H9 (cell line): ENCODE results near the gene CRABP2. TPM values are rescaled to one million over a fixed set of nuclear protein-coding genes. Genes with fewer than 3 reads are reported as not detected.
A peak's percentile ranks its signal among the peaks of the same experiment; 100 is the strongest.

Source experiments
- DNase-seq: peaks from one replicate; pipeline ENCODE4 v3.0.0-alpha.2; 2017
- H2AFZ ChIP-seq: one replicate; pipeline ENCODE4 v1.6.1; 2013; ENCODE audit warnings: mild to moderate bottlenecking, low read length, control low read depth, moderate library complexity
- H2AK5ac ChIP-seq: 2 replicates; pipeline ENCODE4 v1.6.1; 2013; ENCODE audit warnings: low read length, control low read depth, mixed read lengths; ENCODE audit not compliant: insufficient read length
- H2BK120ac ChIP-seq: one replicate; pipeline ENCODE4 v1.6.1; 2013; ENCODE audit warnings: low read depth, mild to moderate bottlenecking, low read length, control low read depth, inconsistent platforms; ENCODE audit not compliant: poor library complexity, severe bottlenecking
- H2BK12ac ChIP-seq: 2 replicates; pipeline ENCODE4 v1.6.1; 2013; ENCODE audit warnings: low read length, control low read depth, mixed read lengths, low read depth; ENCODE audit not compliant: insufficient read length
- H2BK15ac ChIP-seq: 2 replicates; pipeline ENCODE4 v1.6.1; 2013; ENCODE audit warnings: low read depth, low read length, control low read depth
- H2BK20ac ChIP-seq: one replicate; pipeline ENCODE4 v1.6.1; 2013; ENCODE audit warnings: low read depth, mild to moderate bottlenecking, low read length, control low read depth, inconsistent platforms; ENCODE audit not compliant: poor library complexity, severe bottlenecking
- H2BK5ac ChIP-seq: 2 replicates; pipeline ENCODE4 v1.6.1; 2013; ENCODE audit warnings: low read length, control low read depth, mixed read lengths; ENCODE audit not compliant: insufficient read length
- H3K14ac ChIP-seq: 2 replicates; pipeline ENCODE4 v1.6.1; 2013; ENCODE audit warnings: low read length, control low read depth; ENCODE audit not compliant: insufficient read depth
- H3K18ac ChIP-seq: 2 replicates; pipeline ENCODE4 v1.6.1; 2013; ENCODE audit warnings: low read depth, mild to moderate bottlenecking, mixed read lengths, low read length, control low read depth; ENCODE audit not compliant: insufficient read length
- H3K23ac ChIP-seq: 2 replicates; pipeline ENCODE4 v1.6.1; 2013; ENCODE audit warnings: low read length, control low read depth, mixed read lengths, low read depth; ENCODE audit not compliant: insufficient read length
- H3K23me2 ChIP-seq: 2 replicates; pipeline ENCODE4 v1.6.1; 2013; ENCODE audit warnings: low read depth, mild to moderate bottlenecking, mixed read lengths, low read length, control low read depth; ENCODE audit not compliant: insufficient read length, poor library complexity, severe bottlenecking
- H3K27ac ChIP-seq: 2 replicates; pipeline ENCODE4 v1.5.1; 2013; ENCODE audit warnings: low read length, control low read depth, mixed read lengths, low read depth; ENCODE audit not compliant: insufficient read length
- H3K27me3 ChIP-seq: 2 replicates; pipeline ENCODE4 v1.6.1; 2013; ENCODE audit warnings: low read length, control low read depth, inconsistent platforms; ENCODE audit not compliant: insufficient read depth
- H3K4ac ChIP-seq: 2 replicates; pipeline ENCODE4 v1.6.1; 2013; ENCODE audit warnings: low read depth, mild to moderate bottlenecking, control low read depth, inconsistent platforms, low read length, moderate library complexity
- H3K4me1 ChIP-seq: 2 replicates; pipeline ENCODE4 v1.6.1; 2013; ENCODE audit warnings: low read length, control low read depth, inconsistent platforms; ENCODE audit not compliant: insufficient read depth
- H3K4me2 ChIP-seq: 2 replicates; pipeline ENCODE4 v1.6.1; 2013; ENCODE audit warnings: low read length, control low read depth, mixed read lengths; ENCODE audit not compliant: insufficient read length, insufficient read depth
- H3K56ac ChIP-seq: 2 replicates; pipeline ENCODE4 v1.6.1; 2013; ENCODE audit warnings: low read depth, mild to moderate bottlenecking, mixed read lengths, low read length, control low read depth; ENCODE audit not compliant: insufficient read length
- H3K79me1 ChIP-seq: 2 replicates; pipeline ENCODE4 v1.6.1; 2013; ENCODE audit warnings: low read depth, mild to moderate bottlenecking, moderate library complexity, low read length, control low read depth, inconsistent platforms; ENCODE audit not compliant: insufficient read depth, poor library complexity, severe bottlenecking
- H3K79me2 ChIP-seq: 2 replicates; pipeline ENCODE4 v1.6.1; 2013; ENCODE audit warnings: low read length, control low read depth, inconsistent platforms; ENCODE audit not compliant: insufficient read depth
- H3K9ac ChIP-seq: 2 replicates; pipeline ENCODE4 v1.6.1; 2013; ENCODE audit warnings: low read length, control low read depth, mixed read lengths; ENCODE audit not compliant: insufficient read length; ENCODE audit errors: extremely low read depth
- H3K9me3 ChIP-seq: one replicate; pipeline ENCODE4 v1.6.1; 2013; ENCODE audit warnings: low read depth, low read length, inconsistent platforms; ENCODE audit not compliant: control insufficient read depth
- H3T11ph ChIP-seq: one replicate; pipeline ENCODE4 v1.6.1; 2013; ENCODE audit warnings: mild to moderate bottlenecking, low read length, control low read depth, inconsistent platforms
- H4K20me1 ChIP-seq: one replicate; pipeline ENCODE4 v1.6.1; 2013; ENCODE audit not compliant: control insufficient read depth, insufficient read length, insufficient read depth
- H4K5ac ChIP-seq: 2 replicates; pipeline ENCODE4 v1.6.1; 2013; ENCODE audit warnings: low read depth, mild to moderate bottlenecking, mixed read lengths, low read length, control low read depth; ENCODE audit not compliant: insufficient read length
- H4K8ac ChIP-seq: replicated peaks from 2 replicates; pipeline ENCODE4 v1.6.1; 2013; ENCODE audit warnings: low read length, control low read depth, mixed read lengths, low read depth; ENCODE audit not compliant: insufficient read length
- H4K91ac ChIP-seq: 2 replicates; pipeline ENCODE4 v1.6.1; 2013; ENCODE audit warnings: low read depth, mild to moderate bottlenecking, moderate library complexity, mixed read lengths, low read length, control low read depth; ENCODE audit not compliant: insufficient read length
- H3K27ac Mint-ChIP-seq, 3 experiments: 2 replicates in 2 of 3; 3 replicates in 1 of 3; pipeline ENCODE4 v1.8.0; 2020 to 2021; ENCODE audit warnings: mixed read lengths in 3 of 3, mild to moderate bottlenecking in 1 of 3, moderate library complexity in 1 of 3
- H3K27me3 Mint-ChIP-seq: 2 replicates; pipeline ENCODE4 v1.8.0; 2021; ENCODE audit warnings: low read depth, mild to moderate bottlenecking, moderate library complexity, mixed read lengths
- H3K36me3 Mint-ChIP-seq, 3 experiments: 2 replicates in 2 of 3; 3 replicates in 1 of 3; pipeline ENCODE4 v1.8.0; 2020 to 2021; ENCODE audit warnings: low read depth in 3 of 3, mixed read lengths in 3 of 3; ENCODE audit not compliant: insufficient read depth in 1 of 3
- H3K4me1 Mint-ChIP-seq, 2 experiments: 2 replicates each; pipeline ENCODE4 v1.8.0; 2020; ENCODE audit warnings: mixed read lengths in 2 of 2
- H3K4me3 Mint-ChIP-seq, 2 experiments: 2 replicates in 1 of 2; 3 replicates in 1 of 2; pipeline ENCODE4 v1.8.0; 2020 to 2021; ENCODE audit warnings: mild to moderate bottlenecking in 2 of 2, mixed read lengths in 2 of 2, moderate library complexity in 1 of 2
- H3K9me3 Mint-ChIP-seq, 2 experiments: 2 replicates in 1 of 2; 3 replicates in 1 of 2; pipeline ENCODE4 v1.8.0; 2020; ENCODE audit warnings: mild to moderate bottlenecking in 2 of 2, mixed read lengths in 2 of 2, moderate library complexity in 1 of 2
- CTCF ChIP-seq: fragments of 200-600 bp; sonication (generic); conservative IDR thresholded peaks from 3 replicates; pipeline ENCODE4 v1.8.0; 2021; ENCODE audit warnings: antibody characterized with exemption, mild to moderate bottlenecking
- whole genome bisulfite sequencing: extraction: QIAGEN DNeasy Blood & Tissue Kit; methylation state at CpG from one replicate; pipeline ENCODE4 v1.1.7; 2013; ENCODE audit warnings: missing lambda C conversion rate, low lambda C conversion rate, mixed read lengths; ENCODE audit not compliant: insufficient read length; ENCODE audit errors: extremely low coverage; 5-methylcytosine and 5-hydroxymethylcytosine counted together
- total RNA-seq: library from RNA; stranded (reverse); gene quantifications from 2 replicates; pipeline ENCODE4 v1.2.1, GENCODE V29; 2021

CRABP2 gene
- total RNA-seq, 1 experiment from 2014 or later = 184 TPM

GRCh38 chr1:156657741-156658319, 47.6 kb downstream of the CRABP2 start:
- no peak overlapping the region for H2BK20ac ChIP-seq
- no peak overlapping the region for H3T11ph ChIP-seq
- H4K8ac ChIP-seq = no peak overlapping the region
- no peak overlapping the region for H3K27ac ChIP-seq
- no peak for DNase-seq
- H3K79me2 ChIP-seq = no peaks in the 10 kb centered on the region
- no peak overlapping the region for H3K9ac ChIP-seq
- H2BK15ac ChIP-seq = no peak overlapping the region
- peaks cover 6% of the 10 kb centered on the region; the same call in 1 of the 2 replicates for H3K4me1 ChIP-seq
- no peaks in the 10 kb centered on the region for H3K36me3 Mint-ChIP-seq
- no peaks in the 10 kb centered on the region for H4K20me1 ChIP-seq
- H3K23me2 ChIP-seq = peaks cover 10% of the 10 kb centered on the region
- no peak overlapping the region for H3K4ac ChIP-seq
- peaks cover 64 to 65% of the 10 kb centered on the region in 2 experiments for H3K4me1 Mint-ChIP-seq
- peaks cover 68% of the 10 kb centered on the region for H3K27me3 Mint-ChIP-seq
- H3K79me1 ChIP-seq = no peaks in the 10 kb centered on the region
- H3K27me3 ChIP-seq = no peaks in the 10 kb centered on the region; the same call in 1 of the 2 replicates
- no peaks in the 10 kb centered on the region for H3K9me3 Mint-ChIP-seq
- peak overlapping the region; percentile 54 for H2AK5ac ChIP-seq
- no peak overlapping the region for H3K23ac ChIP-seq
- peak overlapping the region; percentile 85 for H3K4me2 ChIP-seq
- no peak overlapping the region for H3K14ac ChIP-seq
- no peak overlapping the region for H2BK5ac ChIP-seq
- no peak overlapping the region for H4K5ac ChIP-seq
- no CpG with 5 or more reads among the region's 15 CpGs for WGBS
- H3K18ac ChIP-seq = no peak overlapping the region
- H2AFZ ChIP-seq = no peak overlapping the region
- H3K4me3 Mint-ChIP-seq = peak overlapping the region; percentile 54 to 74; a peak in 3 of 5 replicates
- no peak overlapping the region; a peak in 1 of 7 replicates for H3K27ac Mint-ChIP-seq
- H4K91ac ChIP-seq = no peak overlapping the region
- H3K56ac ChIP-seq = no peak overlapping the region
- no peak overlapping the region for H2BK12ac ChIP-seq
- 0 out of 3 replicates have a peak, but pooled peaks have one; percentile 3 for TF ChIP-seq CTCF
- H3K9me3 ChIP-seq = no peaks in the 10 kb centered on the region
- H2BK120ac ChIP-seq = no peak overlapping the region
